HFFc6 (cell line): ENCODE data around the gene DPH2. TPM values are rescaled to one million over a fixed set of nuclear protein-coding genes. Genes with fewer than 3 reads are reported as not detected.

Experiments used
- DNase-seq: peaks from one replicate; pipeline ENCODE4 v3.0.0-alpha.2; 2018
- H3K27ac Mint-ChIP-seq: 2 replicates; pipeline ENCODE4 v1.8.0; 2020; ENCODE audit warnings: mild to moderate bottlenecking, mixed read lengths
- H3K27me3 Mint-ChIP-seq: 2 replicates; pipeline ENCODE4 v1.8.0; 2021; ENCODE audit warnings: mild to moderate bottlenecking, moderate library complexity, mixed read lengths; ENCODE audit not compliant: insufficient read depth
- H3K36me3 Mint-ChIP-seq: 2 replicates; pipeline ENCODE4 v1.8.0; 2021; ENCODE audit warnings: low read depth, mixed read lengths
- H3K4me1 Mint-ChIP-seq: 2 replicates; pipeline ENCODE4 v1.8.0; 2020; ENCODE audit warnings: low read depth, mixed read lengths
- H3K4me3 Mint-ChIP-seq: 2 replicates; pipeline ENCODE4 v1.8.0; 2020; ENCODE audit warnings: mild to moderate bottlenecking, moderate library complexity, mixed read lengths
- H3K9me3 Mint-ChIP-seq: 2 replicates; pipeline ENCODE4 v1.8.0; 2020; ENCODE audit warnings: mild to moderate bottlenecking, mixed read lengths
- total RNA-seq, 6 experiments: library from RNA; stranded (reverse); fragmentation: NEBNext Ultra II Directional; extraction: Animal tissue kit (Norgen Biotek cat#: 25700); gene quantifications; 2 replicates in 1 of 6; 3 replicates in 5 of 6; pipeline ENCODE4 v1.2.3, GENCODE V29; 2021
- TF ChIP-seq, protein P1 (sequence below): fragments of 200-600 bp; sonication (generic); IDR thresholded peaks from 2 replicates; pipeline ENCODE4 v1.5.0; 2021; ENCODE audit warnings: antibody characterized with exemption, mild to moderate bottlenecking

DPH2 gene
- total RNA-seq, 6 experiments from 2014 or later: 19.1 to 22.7 (median 20.8) TPM

DNA sequence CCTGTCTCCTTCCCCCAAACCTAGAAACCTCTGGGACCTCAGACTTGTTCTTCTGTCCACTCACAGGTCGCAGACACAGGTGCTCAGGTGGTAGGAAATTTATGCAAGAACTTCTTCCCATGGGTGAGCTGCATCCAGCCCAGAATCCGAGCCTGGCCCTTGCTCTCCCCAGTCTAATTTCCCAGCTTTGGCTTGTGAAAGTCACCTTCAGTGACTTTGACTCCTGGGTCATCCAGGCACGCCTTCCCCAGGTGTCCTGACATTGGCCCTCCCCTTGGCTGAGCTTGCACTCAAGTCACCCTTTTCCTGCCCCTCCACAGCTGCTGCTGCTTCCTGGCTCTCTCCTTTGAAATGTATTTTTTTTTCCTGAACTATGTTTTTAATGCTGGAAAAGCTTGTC lies 16.4 kb upstream of the DPH2 start:
- DNase-seq: no peak
- Mint-ChIP-seq H3K4me1 (peaks cover 27% of the 10 kb centered on the region), H3K36me3 (peaks cover 18% of the 10 kb centered on the region), H3K4me3 (no peak overlapping the region), H3K9me3 (no peaks in the 10 kb centered on the region), H3K27ac (no peak overlapping the region), H3K27me3 (no peaks in the 10 kb centered on the region)
- TF ChIP-seq, protein P1, sequence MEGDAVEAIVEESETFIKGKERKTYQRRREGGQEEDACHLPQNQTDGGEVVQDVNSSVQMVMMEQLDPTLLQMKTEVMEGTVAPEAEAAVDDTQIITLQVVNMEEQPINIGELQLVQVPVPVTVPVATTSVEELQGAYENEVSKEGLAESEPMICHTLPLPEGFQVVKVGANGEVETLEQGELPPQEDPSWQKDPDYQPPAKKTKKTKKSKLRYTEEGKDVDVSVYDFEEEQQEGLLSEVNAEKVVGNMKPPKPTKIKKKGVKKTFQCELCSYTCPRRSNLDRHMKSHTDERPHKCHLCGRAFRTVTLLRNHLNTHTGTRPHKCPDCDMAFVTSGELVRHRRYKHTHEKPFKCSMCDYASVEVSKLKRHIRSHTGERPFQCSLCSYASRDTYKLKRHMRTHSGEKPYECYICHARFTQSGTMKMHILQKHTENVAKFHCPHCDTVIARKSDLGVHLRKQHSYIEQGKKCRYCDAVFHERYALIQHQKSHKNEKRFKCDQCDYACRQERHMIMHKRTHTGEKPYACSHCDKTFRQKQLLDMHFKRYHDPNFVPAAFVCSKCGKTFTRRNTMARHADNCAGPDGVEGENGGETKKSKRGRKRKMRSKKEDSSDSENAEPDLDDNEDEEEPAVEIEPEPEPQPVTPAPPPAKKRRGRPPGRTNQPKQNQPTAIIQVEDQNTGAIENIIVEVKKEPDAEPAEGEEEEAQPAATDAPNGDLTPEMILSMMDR: no peak

DNA sequence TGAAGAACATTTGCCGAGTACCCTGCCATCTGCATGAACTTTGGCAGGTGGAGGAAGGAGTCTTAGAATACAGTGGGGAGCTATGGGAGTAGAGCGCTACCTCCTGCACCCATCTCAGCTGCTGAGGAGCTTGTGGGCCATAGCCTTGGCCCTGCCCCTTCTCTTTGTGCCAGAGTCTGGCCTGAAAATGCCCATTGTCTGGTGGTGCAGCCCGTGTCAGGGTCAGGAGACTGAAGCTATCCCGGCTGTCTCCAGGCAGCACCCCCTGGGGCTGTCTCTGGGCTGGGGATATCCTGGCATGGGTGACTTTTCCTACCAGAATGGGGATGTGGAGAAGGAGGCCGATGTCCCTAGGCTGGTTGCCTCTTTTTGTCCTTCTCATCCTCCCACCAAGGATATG lies 15.8 kb upstream of the DPH2 start:
- no peak overlapping the region for H3K27ac Mint-ChIP-seq
- TF ChIP-seq, protein P1: no peak
- DNase-seq: no peak
- H3K27me3 Mint-ChIP-seq: no peaks in the 10 kb centered on the region
- H3K9me3 Mint-ChIP-seq: no peaks in the 10 kb centered on the region
- no peak overlapping the region for H3K4me3 Mint-ChIP-seq
- peaks cover 23% of the 10 kb centered on the region for H3K36me3 Mint-ChIP-seq
- H3K4me1 Mint-ChIP-seq: peaks cover 21% of the 10 kb centered on the region

DNA sequence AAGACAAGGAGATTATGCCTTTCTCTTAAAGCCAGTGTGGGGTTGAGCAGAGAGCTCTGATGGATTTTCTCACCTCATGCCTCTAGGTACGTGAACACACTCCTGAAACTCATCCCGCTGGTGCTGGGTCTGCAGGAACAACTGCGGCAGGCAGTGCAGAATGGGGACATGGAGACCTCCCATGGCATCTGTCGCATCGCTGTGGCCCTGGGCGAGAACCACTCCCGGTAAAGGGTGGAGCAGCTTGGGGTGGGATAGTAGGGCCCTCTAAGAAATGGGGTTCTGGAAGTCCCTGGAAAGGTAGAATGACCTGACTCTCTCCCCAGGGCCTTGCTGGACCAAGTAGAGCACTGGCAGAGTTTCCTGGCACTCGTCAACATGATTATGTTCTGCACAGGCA lies 13.6 kb upstream of the DPH2 start:
- peaks cover 9% of the 10 kb centered on the region for H3K4me1 Mint-ChIP-seq
- DNase-seq: no peak
- H3K4me3 Mint-ChIP-seq: no peak overlapping the region
- H3K27me3 Mint-ChIP-seq: no peaks in the 10 kb centered on the region
- TF ChIP-seq, protein P1: no peak
- peaks cover 17% of the 10 kb centered on the region for H3K36me3 Mint-ChIP-seq
- no peak overlapping the region for H3K27ac Mint-ChIP-seq
- no peaks in the 10 kb centered on the region for H3K9me3 Mint-ChIP-seq

DNA sequence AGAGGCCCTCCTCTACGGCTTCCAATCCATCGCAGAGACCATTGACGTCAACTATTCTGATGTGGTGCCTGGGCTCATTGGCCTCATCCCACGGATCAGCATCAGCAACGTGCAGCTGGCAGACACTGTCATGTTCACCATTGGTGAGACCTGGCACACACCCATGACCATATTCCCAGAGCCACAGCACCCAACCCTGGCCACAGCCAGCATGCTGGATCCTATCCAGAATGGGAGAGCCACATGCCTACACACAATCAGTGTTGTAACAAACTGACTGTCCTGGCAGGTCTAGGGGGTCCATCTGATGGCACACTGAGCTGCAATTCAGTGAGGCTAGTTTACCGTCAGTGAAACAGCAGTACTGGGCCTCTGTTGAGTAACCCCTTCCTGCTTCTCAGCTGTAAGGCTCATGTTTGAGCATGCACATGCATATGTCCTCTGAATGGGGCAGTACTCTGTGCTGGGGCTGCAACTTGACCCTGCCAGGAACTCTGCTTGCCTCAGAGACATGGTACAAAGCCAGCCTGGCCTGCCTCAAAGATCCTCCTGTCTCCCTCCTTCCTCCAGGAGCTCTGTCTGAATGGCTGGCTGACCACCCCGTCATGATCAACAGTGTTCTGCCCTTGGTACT lies 12.3 kb upstream of the DPH2 start:
- H3K9me3 Mint-ChIP-seq: no peaks in the 10 kb centered on the region
- TF ChIP-seq, protein P1: no peak
- no peak overlapping the region for H3K27ac Mint-ChIP-seq
- no peaks in the 10 kb centered on the region for H3K27me3 Mint-ChIP-seq
- no peak for DNase-seq
- H3K36me3 Mint-ChIP-seq: peaks cover 15% of the 10 kb centered on the region; the same call in 1 of the 2 replicates
- no peak overlapping the region for H3K4me3 Mint-ChIP-seq
- H3K4me1 Mint-ChIP-seq: no peaks in the 10 kb centered on the region

DNA sequence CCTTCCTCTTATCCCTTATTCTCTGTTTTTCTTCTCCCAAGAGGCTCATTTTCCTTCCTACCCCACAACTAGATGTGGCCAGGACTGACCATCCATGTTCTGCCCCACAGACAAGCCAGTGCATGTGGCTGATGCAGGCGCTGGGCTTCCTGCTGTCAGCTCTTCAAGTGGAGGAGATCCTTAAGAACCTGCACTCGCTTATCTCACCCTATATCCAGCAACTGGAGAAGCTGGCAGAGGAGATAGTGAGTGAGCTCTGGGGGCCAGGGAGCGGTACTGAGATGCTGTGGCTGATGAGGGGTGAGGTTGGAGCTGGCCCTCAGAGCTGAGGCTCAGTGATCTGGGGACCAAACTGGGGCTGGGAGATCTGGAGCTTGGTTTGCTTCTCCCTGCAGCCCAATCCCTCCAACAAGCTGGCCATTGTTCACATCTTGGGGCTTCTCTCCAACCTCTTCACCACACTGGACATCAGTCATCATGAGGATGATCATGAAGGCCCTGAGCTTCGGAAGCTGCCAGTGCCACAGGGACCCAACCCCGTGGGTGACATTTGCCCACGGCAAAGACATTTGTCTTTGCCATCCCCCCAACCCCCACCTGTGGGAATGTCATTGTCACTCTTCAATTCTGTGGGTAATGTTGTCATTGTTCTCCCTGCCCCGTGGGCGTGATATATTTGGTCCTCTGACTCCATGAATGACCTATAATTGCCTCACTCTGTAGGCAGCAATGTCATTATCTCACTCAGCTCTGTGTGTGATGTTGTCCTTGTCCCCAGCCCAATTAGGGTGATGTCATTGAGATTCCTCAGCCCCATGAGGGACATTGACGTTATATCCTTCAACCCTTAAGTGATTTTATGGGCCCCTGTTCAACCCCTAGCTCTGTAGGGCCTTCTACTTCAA lies 11.2 kb upstream of the DPH2 start:
- DNase-seq: no peak
- TF ChIP-seq, protein P1: no peak
- no peaks in the 10 kb centered on the region for H3K4me1 Mint-ChIP-seq
- H3K4me3 Mint-ChIP-seq: no peak overlapping the region
- H3K27me3 Mint-ChIP-seq: no peaks in the 10 kb centered on the region
- peaks cover 19% of the 10 kb centered on the region; the same call in 1 of the 2 replicates for H3K36me3 Mint-ChIP-seq
- no peak overlapping the region for H3K27ac Mint-ChIP-seq
- no peaks in the 10 kb centered on the region for H3K9me3 Mint-ChIP-seq
